Nephron (organoid): Measurements from ENCODE around the gene NHS.

ENCODE experiments used
- H3K27ac Mint-ChIP-seq, 3 experiments: 2 replicates each; pipeline ENCODE4 v1.8.0; 2020; ENCODE audit warnings: mixed read lengths in 3 of 3, mild to moderate bottlenecking in 2 of 3, moderate library complexity in 1 of 3
- H3K27me3 Mint-ChIP-seq: 2 replicates; pipeline ENCODE4 v1.8.0; 2021; ENCODE audit warnings: low read depth, mild to moderate bottlenecking, moderate library complexity, mixed read lengths
- H3K36me3 Mint-ChIP-seq: 2 replicates; pipeline ENCODE4 v1.8.0; 2020; ENCODE audit warnings: low read depth, mixed read lengths
- H3K4me1 Mint-ChIP-seq: 2 replicates; pipeline ENCODE4 v1.8.0; 2020; ENCODE audit warnings: mixed read lengths
- H3K4me3 Mint-ChIP-seq, 3 experiments: 2 replicates each; pipeline ENCODE4 v1.8.0; 2020; ENCODE audit warnings: mild to moderate bottlenecking in 3 of 3, mixed read lengths in 3 of 3, moderate library complexity in 2 of 3
- H3K9me3 Mint-ChIP-seq: 2 replicates; pipeline ENCODE4 v1.8.0; 2020; ENCODE audit warnings: mixed read lengths
- TF ChIP-seq, protein P1 (sequence below), 3 experiments: fragments of 200-600 bp; sonication (generic); IDR thresholded peaks; one replicate each; pipeline ENCODE4 v1.5.0; 2021; ENCODE audit warnings: antibody characterized with exemption in 3 of 3; ENCODE audit not compliant: unreplicated experiment in 3 of 3

Gene NHS

GRCh38 chrX:17748684-17749083 lies 373.7 kb downstream of the NHS start:
- Mint-ChIP-seq H3K4me3 (no peak overlapping the region), H3K9me3 (no peaks in the 10 kb centered on the region), H3K27me3 (no peaks in the 10 kb centered on the region), H3K4me1 (no peaks in the 10 kb centered on the region), H3K36me3 (peaks cover 12% of the 10 kb centered on the region), H3K27ac (no peak overlapping the region)
- TF ChIP-seq, protein P1, sequence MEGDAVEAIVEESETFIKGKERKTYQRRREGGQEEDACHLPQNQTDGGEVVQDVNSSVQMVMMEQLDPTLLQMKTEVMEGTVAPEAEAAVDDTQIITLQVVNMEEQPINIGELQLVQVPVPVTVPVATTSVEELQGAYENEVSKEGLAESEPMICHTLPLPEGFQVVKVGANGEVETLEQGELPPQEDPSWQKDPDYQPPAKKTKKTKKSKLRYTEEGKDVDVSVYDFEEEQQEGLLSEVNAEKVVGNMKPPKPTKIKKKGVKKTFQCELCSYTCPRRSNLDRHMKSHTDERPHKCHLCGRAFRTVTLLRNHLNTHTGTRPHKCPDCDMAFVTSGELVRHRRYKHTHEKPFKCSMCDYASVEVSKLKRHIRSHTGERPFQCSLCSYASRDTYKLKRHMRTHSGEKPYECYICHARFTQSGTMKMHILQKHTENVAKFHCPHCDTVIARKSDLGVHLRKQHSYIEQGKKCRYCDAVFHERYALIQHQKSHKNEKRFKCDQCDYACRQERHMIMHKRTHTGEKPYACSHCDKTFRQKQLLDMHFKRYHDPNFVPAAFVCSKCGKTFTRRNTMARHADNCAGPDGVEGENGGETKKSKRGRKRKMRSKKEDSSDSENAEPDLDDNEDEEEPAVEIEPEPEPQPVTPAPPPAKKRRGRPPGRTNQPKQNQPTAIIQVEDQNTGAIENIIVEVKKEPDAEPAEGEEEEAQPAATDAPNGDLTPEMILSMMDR (IDR thresholded peaks at IDR 0.05; ENCODE audit: unreplicated experiment in 3 of 3): no peak

DNA sequence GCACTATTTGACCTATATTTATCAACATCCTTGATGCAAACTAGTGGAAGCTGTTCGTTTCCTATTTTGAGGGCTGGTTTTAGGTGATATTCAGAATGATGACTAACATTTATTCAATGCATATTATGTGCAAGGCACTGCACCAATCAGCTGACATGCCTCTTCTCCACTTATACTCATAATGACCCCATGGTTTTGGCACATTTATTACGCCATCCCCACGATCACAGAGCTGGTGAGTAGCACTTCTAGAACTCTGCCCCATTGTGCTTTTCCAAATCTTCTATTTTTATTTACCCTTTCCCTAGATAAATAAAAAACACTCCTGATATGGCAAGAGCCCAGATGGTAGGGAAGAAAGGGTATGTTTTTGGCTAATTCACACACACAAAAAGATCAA lies 375.4 kb downstream of the NHS start:
- Mint-ChIP-seq H3K27ac (no peak overlapping the region), H3K4me1 (no peaks in the 10 kb centered on the region), H3K36me3 (peaks cover 12% of the 10 kb centered on the region), H3K27me3 (no peaks in the 10 kb centered on the region), H3K4me3 (no peak overlapping the region), H3K9me3 (no peaks in the 10 kb centered on the region)
- TF ChIP-seq, protein P1 (IDR thresholded peaks at IDR 0.05; ENCODE audit: unreplicated experiment in 3 of 3): no peak

DNA sequence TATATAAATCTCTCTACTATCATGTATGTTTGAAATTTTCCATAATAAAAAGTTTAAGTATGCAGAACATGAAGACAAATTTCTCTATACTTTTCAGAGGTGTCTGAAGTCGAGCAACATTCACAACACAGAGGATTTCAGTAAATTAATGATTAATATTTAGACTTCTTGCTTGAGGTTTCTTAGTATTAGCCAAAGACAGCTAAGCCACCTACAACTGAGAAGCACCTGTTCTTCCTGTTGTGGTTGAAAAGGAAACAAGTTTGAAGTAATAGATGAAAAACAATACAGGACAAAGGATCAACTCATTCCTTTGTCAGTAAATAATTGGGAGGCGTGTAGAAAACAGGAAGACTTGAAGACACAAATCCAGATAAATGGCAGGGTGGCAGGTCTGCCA lies 383.4 kb downstream of the NHS start:
- TF ChIP-seq, protein P1 (IDR thresholded peaks at IDR 0.05; ENCODE audit: unreplicated experiment in 3 of 3): no peak
- Mint-ChIP-seq H3K4me3 (no peak overlapping the region), H3K9me3 (no peaks in the 10 kb centered on the region), H3K27ac (no peak overlapping the region), H3K4me1 (no peaks in the 10 kb centered on the region), H3K27me3 (peaks cover 5% of the 10 kb centered on the region), H3K36me3 (no peaks in the 10 kb centered on the region)

- H3K27ac Mint-ChIP-seq: no peak overlapping the region
Measured at GRCh38 chrX:17759990-17760389, 385.0 kb downstream of the NHS start.

DNA sequence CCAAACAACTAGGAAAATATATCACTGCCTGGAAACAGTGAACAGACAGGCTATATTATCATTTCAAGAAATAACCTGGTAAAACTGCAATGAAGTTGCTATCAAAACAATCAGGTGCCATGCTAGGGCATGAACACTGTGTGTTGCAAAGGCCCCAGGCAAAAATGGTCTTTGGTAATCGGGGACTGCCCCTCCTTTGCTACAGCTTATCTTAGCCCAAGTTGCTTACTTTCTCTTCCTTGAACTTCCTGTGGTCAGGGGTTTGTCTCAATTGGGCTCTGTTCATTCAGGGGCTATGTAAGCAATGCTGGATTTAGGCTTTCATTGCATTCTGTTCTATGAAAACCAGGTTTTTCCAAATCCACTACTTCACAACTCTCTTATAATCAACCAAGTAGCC lies 392.7 kb downstream of the NHS start:
- TF ChIP-seq, protein P1 (IDR thresholded peaks at IDR 0.05; ENCODE audit: unreplicated experiment in 3 of 3): no peak

More at GRCh38 chrX:17759990-17760389, 385.0 kb downstream of the NHS start:
- H3K4me3 Mint-ChIP-seq: no peak overlapping the region
- TF ChIP-seq, protein P1 (IDR thresholded peaks at IDR 0.05; ENCODE audit: unreplicated experiment in 3 of 3): no peak
- H3K9me3 Mint-ChIP-seq: no peaks in the 10 kb centered on the region
- H3K4me1 Mint-ChIP-seq: no peaks in the 10 kb centered on the region
- H3K36me3 Mint-ChIP-seq: no peaks in the 10 kb centered on the region
- H3K27me3 Mint-ChIP-seq: peaks cover 5% of the 10 kb centered on the region

GRCh38 chrX:17768997-17769396 lies 394.0 kb downstream of the NHS start:
- Mint-ChIP-seq H3K4me1 (no peaks in the 10 kb centered on the region), H3K36me3 (no peaks in the 10 kb centered on the region), H3K4me3 (no peak overlapping the region), H3K9me3 (no peaks in the 10 kb centered on the region), H3K27ac (no peak overlapping the region), H3K27me3 (no peaks in the 10 kb centered on the region)
- TF ChIP-seq, protein P1 (IDR thresholded peaks at IDR 0.05; ENCODE audit: unreplicated experiment in 3 of 3): no peak

More for the DNA sequence above, 392.7 kb downstream of the NHS start:
- Mint-ChIP-seq H3K9me3 (no peaks in the 10 kb centered on the region), H3K36me3 (no peaks in the 10 kb centered on the region), H3K27ac (no peak overlapping the region), H3K27me3 (peaks cover 1% of the 10 kb centered on the region), H3K4me3 (no peak overlapping the region), H3K4me1 (no peaks in the 10 kb centered on the region)
